ENCODE measurements around the gene LRFN5.

Gene LRFN5

DNA sequence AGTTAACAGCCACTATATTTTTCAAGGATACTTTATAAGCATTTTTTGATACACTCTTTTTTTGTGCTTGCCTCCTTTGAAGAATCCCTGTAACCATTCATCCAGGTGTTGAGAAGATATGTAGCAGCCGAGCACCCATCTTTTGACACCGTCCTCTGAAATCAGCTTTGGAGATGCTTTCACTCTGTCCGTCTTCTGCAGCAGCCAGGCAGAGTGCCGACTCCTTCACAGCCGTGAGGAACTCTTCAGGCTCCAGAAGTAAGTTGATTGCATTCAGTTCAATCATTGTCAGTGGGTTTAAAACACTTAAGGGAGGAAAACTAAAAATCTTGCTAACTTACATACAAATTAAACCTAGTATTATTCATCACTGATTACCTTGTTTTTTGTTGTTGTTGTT is 160.1 kb downstream of the LRFN5 start (continued):
- TF ChIP-seq, protein P1, sequence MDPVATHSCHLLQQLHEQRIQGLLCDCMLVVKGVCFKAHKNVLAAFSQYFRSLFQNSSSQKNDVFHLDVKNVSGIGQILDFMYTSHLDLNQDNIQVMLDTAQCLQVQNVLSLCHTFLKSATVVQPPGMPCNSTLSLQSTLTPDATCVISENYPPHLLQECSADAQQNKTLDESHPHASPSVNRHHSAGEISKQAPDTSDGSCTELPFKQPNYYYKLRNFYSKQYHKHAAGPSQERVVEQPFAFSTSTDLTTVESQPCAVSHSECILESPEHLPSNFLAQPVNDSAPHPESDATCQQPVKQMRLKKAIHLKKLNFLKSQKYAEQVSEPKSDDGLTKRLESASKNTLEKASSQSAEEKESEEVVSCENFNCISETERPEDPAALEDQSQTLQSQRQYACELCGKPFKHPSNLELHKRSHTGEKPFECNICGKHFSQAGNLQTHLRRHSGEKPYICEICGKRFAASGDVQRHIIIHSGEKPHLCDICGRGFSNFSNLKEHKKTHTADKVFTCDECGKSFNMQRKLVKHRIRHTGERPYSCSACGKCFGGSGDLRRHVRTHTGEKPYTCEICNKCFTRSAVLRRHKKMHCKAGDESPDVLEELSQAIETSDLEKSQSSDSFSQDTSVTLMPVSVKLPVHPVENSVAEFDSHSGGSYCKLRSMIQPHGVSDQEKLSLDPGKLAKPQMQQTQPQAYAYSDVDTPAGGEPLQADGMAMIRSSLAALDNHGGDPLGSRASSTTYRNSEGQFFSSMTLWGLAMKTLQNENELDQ (tag by site-specific recombination; IDR thresholded peaks at IDR 0.05; ENCODE audit: low read depth): no peak
- TF ChIP-seq ZNF354C (tag by site-specific recombination; IDR thresholded peaks at IDR 0.05; ENCODE audit: borderline replicate concordance, low read depth): no peak
- no peak for TF ChIP-seq ZNF280D (tag by site-specific recombination; IDR thresholded peaks at IDR 0.05)
- no peak for TF ChIP-seq ZNF660 (tag by site-specific recombination; IDR thresholded peaks at IDR 0.05)
- TF ChIP-seq FEZF1 (tag by site-specific recombination; IDR thresholded peaks at IDR 0.05): no peak
- TF ChIP-seq ZNF274 (IDR thresholded peaks at IDR 0.05; ENCODE audit: low read length): no peak
- TF ChIP-seq ZNF274 (tag by site-specific recombination; IDR thresholded peaks at IDR 0.05; ENCODE audit: borderline replicate concordance): no peak
- no peak for TF ChIP-seq ZNF596 (tag by site-specific recombination; IDR thresholded peaks at IDR 0.05)
- TF ChIP-seq ZBTB8A (tag by site-specific recombination; IDR thresholded peaks at IDR 0.05): no peak

DNA sequence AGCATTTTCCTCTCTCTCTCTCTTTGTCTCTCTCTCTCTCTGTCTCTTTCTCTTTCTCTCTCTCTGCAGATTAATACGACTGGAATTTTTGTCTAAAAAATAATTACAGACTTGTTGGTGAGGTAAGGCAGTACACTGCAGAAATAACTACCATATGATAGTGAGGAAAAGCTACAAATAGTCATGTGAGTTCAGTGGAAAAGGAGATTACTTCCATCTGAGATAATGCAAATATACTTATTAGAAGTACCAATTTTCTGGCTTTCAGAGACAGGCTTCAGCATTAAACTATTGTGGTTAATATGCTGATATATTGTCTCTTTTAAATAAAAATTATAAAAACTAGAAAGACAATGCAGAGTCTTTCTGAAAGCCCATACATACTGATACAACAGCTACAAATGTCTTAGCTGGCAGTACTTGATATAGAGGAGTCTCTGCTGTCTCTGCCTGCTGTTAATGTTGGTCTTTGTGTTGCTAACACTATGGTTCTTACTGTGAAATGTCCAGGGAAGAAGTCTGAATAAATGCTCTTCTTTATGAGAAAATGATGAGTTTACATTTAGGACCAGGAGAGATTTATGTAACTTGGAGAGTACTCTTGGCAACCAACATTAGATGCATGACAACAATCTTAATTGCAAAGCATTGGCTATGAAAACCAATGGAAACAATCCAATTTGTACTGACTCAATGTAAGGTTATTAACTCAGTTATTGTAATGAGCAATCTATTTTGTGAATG is 167.0 kb downstream of the LRFN5 start:
- Histone ChIP-seq H3K4me1 (ENCODE audit: control insufficient read depth, insufficient read depth, low read length) (no peaks in the 10 kb centered on the region), H3K36me3 (ENCODE audit: control insufficient read depth in 2 of 2, insufficient read depth in 1 of 2, low read length in 2 of 2) (no peaks in the 10 kb centered on the region), H3K27ac (ENCODE audit: extremely low read depth, low read depth, low read length) (no peak overlapping the region), H3K4me3 (ENCODE audit: low read depth, low read length) (no peak overlapping the region), H3K9me3 (ENCODE audit: control insufficient read depth, insufficient read depth, low read depth, low read length) (no peaks in the 10 kb centered on the region)
- POLR2A ChIA-PET: no interaction called here
- no peak for TF ChIP-seq ZNF843 (tag by site-specific recombination; IDR thresholded peaks at IDR 0.05)
- no peak for TF ChIP-seq ZNF324 (tag by site-specific recombination; IDR thresholded peaks at IDR 0.05)
- no peak for TF ChIP-seq ZNF2 (tag by site-specific recombination; IDR thresholded peaks at IDR 0.05)
- TF ChIP-seq ZNF677 (tag by site-specific recombination; IDR thresholded peaks at IDR 0.05): no peak
- TF ChIP-seq ZNF423 (tag by site-specific recombination; IDR thresholded peaks at IDR 0.05): no peak
- TF ChIP-seq, protein P2, sequence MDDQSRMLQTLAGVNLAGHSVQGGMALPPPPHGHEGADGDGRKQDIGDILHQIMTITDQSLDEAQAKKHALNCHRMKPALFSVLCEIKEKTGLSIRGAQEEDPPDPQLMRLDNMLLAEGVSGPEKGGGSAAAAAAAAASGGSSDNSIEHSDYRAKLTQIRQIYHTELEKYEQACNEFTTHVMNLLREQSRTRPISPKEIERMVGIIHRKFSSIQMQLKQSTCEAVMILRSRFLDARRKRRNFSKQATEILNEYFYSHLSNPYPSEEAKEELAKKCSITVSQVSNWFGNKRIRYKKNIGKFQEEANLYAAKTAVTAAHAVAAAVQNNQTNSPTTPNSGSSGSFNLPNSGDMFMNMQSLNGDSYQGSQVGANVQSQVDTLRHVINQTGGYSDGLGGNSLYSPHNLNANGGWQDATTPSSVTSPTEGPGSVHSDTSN (CRISPR knock-in tag; IDR thresholded peaks at IDR 0.05): no peak
- no peak for TF ChIP-seq IKZF3 (tag by site-specific recombination; IDR thresholded peaks at IDR 0.05)
- TF ChIP-seq ZNF24 (tag by site-specific recombination; IDR thresholded peaks at IDR 0.05): no peak
- CTCF ChIA-PET: no interaction called here

DNA sequence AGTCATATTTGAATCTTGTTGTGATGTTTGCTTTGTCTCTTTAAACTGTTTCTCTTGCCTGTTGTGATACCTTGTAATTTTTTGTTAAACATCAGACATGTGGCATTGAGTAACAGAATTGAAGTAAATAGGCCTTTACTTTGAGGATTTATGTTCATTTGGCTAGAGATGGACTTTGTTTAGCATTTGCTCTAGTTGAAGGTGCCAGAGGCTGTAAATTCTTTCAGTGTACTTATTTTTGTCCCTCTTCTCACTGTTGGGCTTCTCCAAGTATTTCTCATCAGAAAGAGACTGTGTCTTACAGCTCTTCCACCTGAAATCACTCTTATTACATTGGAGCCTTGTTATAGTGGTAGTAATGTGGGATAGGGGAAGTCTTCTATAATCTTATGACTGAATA is 175.8 kb downstream of the LRFN5 start:
- H3K27ac ChIP-seq (ENCODE audit: extremely low read depth, low read depth, low read length): no peak overlapping the region
- TF ChIP-seq SCRT2 (tag by site-specific recombination; IDR thresholded peaks at IDR 0.05): no peak
- TF ChIP-seq ZBTB1 (tag by site-specific recombination; IDR thresholded peaks at IDR 0.05): no peak
- TF ChIP-seq ZNF292 (tag by site-specific recombination; IDR thresholded peaks at IDR 0.05; ENCODE audit: borderline replicate concordance, low read depth): no peak
- TF ChIP-seq ZNF18 (tag by site-specific recombination; IDR thresholded peaks at IDR 0.05): no peak
- TF ChIP-seq ZNF335 (tag by site-specific recombination; conservative IDR thresholded peaks at IDR 0.05): no peak
- TF ChIP-seq ZNF280D (tag by site-specific recombination; IDR thresholded peaks at IDR 0.05): no peak
- H3K4me3 ChIP-seq (ENCODE audit: low read depth, low read length): no peak overlapping the region
- no peaks in the 10 kb centered on the region for H3K36me3 ChIP-seq (ENCODE audit: control insufficient read depth in 2 of 2, insufficient read depth in 1 of 2, low read length in 2 of 2)
- POLR2A ChIA-PET: no interaction called here
- H3K9me3 ChIP-seq (ENCODE audit: control insufficient read depth, insufficient read depth, low read depth, low read length): no peaks in the 10 kb centered on the region
- CTCF ChIA-PET: interaction anchor here (0.5 kb wide), 1 partner anchor 119 kb away, joined by 3 read pairs; no protein-coding TSS in a partner anchor
- no peaks in the 10 kb centered on the region for H3K4me1 ChIP-seq (ENCODE audit: control insufficient read depth, insufficient read depth, low read length)

Measured in HEK293 (cell line).